Motor neuron (in vitro differentiated cells): Measurements from ENCODE around the gene RAP2A. TPM values are rescaled to one million over a fixed set of nuclear protein-coding genes. Genes with fewer than 3 reads are reported as not detected.

Experiments
- ATAC-seq, 8 experiments: fragments of 200-7000 bp; cut with Tn5 transposase; replicated peaks in 6 of 8; 2 replicates each; pipeline ENCODE4 v1.8.0; 2021; ENCODE audit warnings: mild to moderate bottlenecking in 8 of 8, moderate library complexity in 8 of 8
- H3K27ac ChIP-seq, 2 donors: fragments of 250-450 bp; sonication (Bioruptor Pico); 2 replicates each; pipeline ENCODE4 v1.9.0; 2021; ENCODE audit warnings: antibody characterized with exemption in 2 of 2, mild to moderate bottlenecking in 2 of 2, moderate library complexity in 1 of 2
- H3K4me1 ChIP-seq, 2 donors: fragments of 250-450 bp; sonication (Bioruptor Pico); replicated peaks in 1 of 2; 2 replicates each; pipeline ENCODE4 v1.6.1; 2021; ENCODE audit warnings: antibody characterized with exemption in 2 of 2, mild to moderate bottlenecking in 2 of 2, moderate library complexity in 1 of 2
- H3K4me3 ChIP-seq, 5 donors: fragments of 250-450 bp; sonication (Bioruptor Pico); 2 replicates each; pipeline ENCODE4 v1.9.0; 2021; ENCODE audit warnings: antibody characterized with exemption in 5 of 5, mild to moderate bottlenecking in 5 of 5, moderate library complexity in 4 of 5
- WGBS, 10 experiments: fragments of 450-650 bp; shearing (Covaris generic); methylation state at CpG; one replicate each; pipeline ENCODE4 v1.0.0; 2022; 5-methylcytosine and 5-hydroxymethylcytosine counted together
- in situ Hi-C, 9 experiments: fragments of 400-800 bp; cut with MboI; loops; one replicate each; pipeline ENCODE4 v1.15.0; 2021; ENCODE audit warnings: low sequenced_read_pairs in 9 of 9, low pct_unique_long_range_greater_than_20kb in 2 of 9; ENCODE audit not compliant: unreplicated experiment in 9 of 9
- total RNA-seq, 8 experiments: library from RNA; unstranded; fragments of 300-600 nt; gene quantifications; 2 replicates each; pipeline versions ENCODE4 v1.2.3 to v1.2.4, GENCODE V29; 2022

The RAP2A gene
- total RNA-seq, 8 experiments from 2014 or later: 20.4 to 257 (median 31.1) TPM

- Histone ChIP-seq H3K27ac (no peak overlapping the region), H3K4me1 (no peaks in the 10 kb centered on the region), H3K4me3 (no peak overlapping the region)
- WGBS, 10 experiments: 0 to 83% (median 56%) methylated on average over 1 to 3 of the region's 3 CpGs; no CpG with 5 or more reads in 1 of the 10 experiments
- in situ Hi-C loops: loop anchor here in 2 of 9 experiments (25.0 kb wide), 2 partner anchors 111 to 411 kb away; no protein-coding TSS in a partner anchor
- no peak for ATAC-seq
Observed at GRCh38 chr13:97401421-97401820, 32.5 kb upstream of the RAP2A start.

DNA sequence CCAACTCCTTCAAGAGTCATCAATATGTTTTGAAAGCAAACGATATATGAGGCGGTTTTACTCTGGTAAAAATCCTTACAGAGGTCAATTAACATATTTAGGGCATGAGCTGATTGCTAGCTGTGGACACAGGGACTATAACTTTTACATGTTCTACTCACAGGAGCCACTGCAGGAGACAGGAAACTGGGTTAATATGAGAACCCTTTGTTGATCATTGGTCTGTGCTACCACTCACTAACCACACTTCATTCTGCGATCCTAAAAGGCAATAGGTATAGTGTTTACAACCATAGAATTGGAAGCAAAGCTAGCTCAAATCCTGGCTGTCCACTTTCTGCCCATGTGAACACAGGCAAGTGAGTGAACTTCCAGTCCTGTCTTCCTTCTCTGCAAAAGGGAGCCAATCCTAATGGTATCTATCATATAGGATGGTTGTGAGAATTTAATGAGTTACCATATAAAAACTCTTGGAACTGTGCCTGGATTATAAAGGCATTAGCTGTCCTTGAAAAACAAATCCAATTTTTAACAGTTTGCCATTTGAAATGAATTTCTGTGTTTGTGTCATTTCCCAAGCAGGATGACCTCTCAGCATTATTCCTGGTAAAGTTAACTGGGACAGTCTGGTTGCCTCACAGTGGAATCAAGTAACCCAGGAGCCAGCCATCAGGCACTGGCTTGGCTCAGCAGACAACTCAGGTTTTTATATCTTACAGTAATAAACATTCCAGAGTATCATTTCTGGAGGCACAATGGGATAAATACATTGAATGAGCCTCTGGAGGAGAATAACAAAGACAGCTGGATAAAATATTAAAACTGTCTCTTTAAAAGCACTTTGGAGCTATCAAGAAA, 29.8 kb upstream of the RAP2A start:
- no peak for ATAC-seq
- 0 to 100% (median 89%) methylated on average over 1 to 3 of the region's 3 CpGs; no CpG with 5 or more reads in 2 of the 10 experiments for WGBS, 10 experiments
- no peak overlapping the region for H3K4me3 ChIP-seq
- no peak overlapping the region for H3K27ac ChIP-seq
- in situ Hi-C loops: loop anchor here in 2 of 9 experiments (25.0 kb wide), 2 partner anchors 108 to 408 kb away; no protein-coding TSS in a partner anchor
- no peaks in the 10 kb centered on the region for H3K4me1 ChIP-seq

GRCh38 chr13:97407540-97407939, 26.4 kb upstream of the RAP2A start:
- in situ Hi-C loops: loop anchor here in 2 of 9 experiments (25.0 kb wide), 2 partner anchors 105 to 405 kb away; no protein-coding TSS in a partner anchor
- Histone ChIP-seq H3K27ac (no peak overlapping the region), H3K4me3 (no peak overlapping the region), H3K4me1 (no peaks in the 10 kb centered on the region)
- 66 to 100% (median 95%) methylated on average over 1 to 2 of the region's 2 CpGs; no CpG with 5 or more reads in 2 of the 10 experiments for WGBS, 10 experiments
- no peak for ATAC-seq

GRCh38 chr13:97408938-97409337, 25.0 kb upstream of the RAP2A start:
- 50 to 100% (median 95%) methylated on average over 1 to 2 of the region's 2 CpGs; no CpG with 5 or more reads in 2 of the 10 experiments for WGBS, 10 experiments
- Histone ChIP-seq H3K4me1 (peaks cover 3 to 6% of the 10 kb centered on the region in 2 donors), H3K4me3 (no peak overlapping the region), H3K27ac (no peak overlapping the region)
- ATAC-seq: no peak
- in situ Hi-C loops: loop anchor here in 2 of 9 experiments (25.0 kb wide), 2 partner anchors 103 to 403 kb away; no protein-coding TSS in a partner anchor

- in situ Hi-C loops: loop anchor here in 2 of 9 experiments (25.0 kb wide), 2 partner anchors 100 to 400 kb away; no protein-coding TSS in a partner anchor
- no peak overlapping the region for H3K27ac ChIP-seq
- ATAC-seq: no peak
- WGBS, 10 experiments: 25 to 100% (median 76%) methylated on average over 2 to 6 of the region's 6 CpGs
- no peak overlapping the region for H3K4me3 ChIP-seq
- peaks cover 3 to 19% of the 10 kb centered on the region in 2 donors for H3K4me1 ChIP-seq
Observed at GRCh38 chr13:97411984-97412383, 22.0 kb upstream of the RAP2A start.

- 0 to 100% (median 25%) methylated on average over 1 of the region's 1 CpG; no CpG with 5 or more reads in 5 of the 10 experiments for WGBS, 10 experiments
- no peak overlapping the region for H3K27ac ChIP-seq
- ATAC-seq: no peak
- in situ Hi-C loops: loop anchor here in 2 of 9 experiments (25.0 kb wide), 2 partner anchors 99 to 399 kb away; no protein-coding TSS in a partner anchor
- peaks cover 3 to 19% of the 10 kb centered on the region in 2 donors for H3K4me1 ChIP-seq
- no peak overlapping the region for H3K4me3 ChIP-seq
Observed at GRCh38 chr13:97413694-97414093, 20.3 kb upstream of the RAP2A start.

DNA sequence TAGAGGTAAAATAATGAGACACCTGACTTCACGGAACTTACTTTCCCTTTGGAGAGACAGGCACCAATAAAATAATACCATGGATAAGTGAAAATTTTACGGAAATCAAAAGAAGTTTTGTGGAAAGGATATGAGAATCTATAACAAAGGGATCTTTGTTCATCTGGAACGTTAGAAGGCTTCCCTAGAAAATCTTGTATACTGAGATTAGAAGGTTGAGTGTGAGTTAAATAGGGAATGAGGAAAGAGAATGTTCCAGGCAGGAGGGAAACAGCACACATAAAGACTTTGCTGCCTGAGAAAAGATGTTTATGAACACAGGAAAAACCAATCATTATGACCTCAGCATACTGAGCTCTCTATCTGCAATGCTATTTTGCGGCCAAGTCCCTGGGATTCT, 19.6 kb upstream of the RAP2A start:
- in situ Hi-C loops: loop anchor here in 2 of 9 experiments (25.0 kb wide), 2 partner anchors 98 to 398 kb away; no protein-coding TSS in a partner anchor
- Histone ChIP-seq H3K4me3 (no peak overlapping the region), H3K4me1 (peaks cover 3 to 19% of the 10 kb centered on the region in 2 donors), H3K27ac (no peak overlapping the region)
- no peak for ATAC-seq
- WGBS, 10 experiments: 48 to 100% (median 72%) methylated on average over 1 to 4 of the region's 4 CpGs; no CpG with 5 or more reads in 1 of the 10 experiments

GRCh38 chr13:97417698-97418097, 16.3 kb upstream of the RAP2A start:
- Histone ChIP-seq H3K4me3 (no peak overlapping the region), H3K4me1 (peaks cover 3 to 23% of the 10 kb centered on the region in 2 donors), H3K27ac (no peak overlapping the region)
- WGBS, 10 experiments: 20 to 80% (median 58%) methylated on average over 1 to 5 of the region's 5 CpGs; no CpG with 5 or more reads in 1 of the 10 experiments
- in situ Hi-C loops: loop anchor here in 2 of 9 experiments (25.0 kb wide), 2 partner anchors 95 to 395 kb away; no protein-coding TSS in a partner anchor
- ATAC-seq: peak in 1 of 8 experiments; percentile 25

DNA sequence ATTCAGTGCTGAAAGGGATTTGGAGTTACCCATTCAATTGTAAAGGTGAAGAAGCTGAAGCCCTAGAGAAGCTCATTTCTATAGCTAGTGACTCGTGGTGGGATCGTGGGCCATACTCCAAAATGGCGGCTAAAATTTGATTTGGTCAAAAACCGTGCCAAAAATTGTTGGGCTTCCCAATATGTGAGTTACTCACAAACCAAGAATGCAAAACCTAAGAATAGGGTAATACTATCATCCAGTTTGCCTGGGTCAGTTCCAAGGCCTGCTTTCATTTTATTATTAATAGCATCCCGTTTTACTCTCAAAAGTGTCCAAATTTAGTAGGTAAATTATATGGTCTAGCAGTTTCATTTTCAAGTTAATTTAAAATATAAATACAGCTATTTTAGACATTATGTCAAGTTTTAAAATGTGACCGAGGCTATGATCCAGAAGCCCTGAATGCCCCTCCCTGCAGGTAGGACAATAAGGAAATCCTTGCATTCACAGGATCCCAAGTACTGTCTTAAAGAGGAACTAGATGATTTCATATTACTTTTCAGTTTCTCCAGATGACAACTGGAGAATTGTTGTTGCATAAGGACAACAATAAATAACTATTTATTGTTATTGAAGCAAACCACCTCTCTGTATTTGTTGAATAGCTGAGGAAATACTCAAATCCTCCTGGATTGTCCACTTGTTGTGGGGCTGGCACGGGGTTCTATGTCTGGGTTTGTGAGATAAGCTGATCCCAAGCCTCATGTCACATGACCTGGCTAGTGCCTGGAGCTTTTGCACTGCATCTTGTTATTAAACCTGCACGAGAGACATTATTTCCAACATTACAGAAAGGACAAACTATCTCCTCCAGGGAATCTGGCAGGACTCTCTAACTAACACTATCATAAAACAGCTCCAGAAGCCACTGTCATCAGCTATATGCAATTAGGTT, 11.6 kb upstream of the RAP2A start:
- H3K27ac ChIP-seq: no peak overlapping the region

DNA sequence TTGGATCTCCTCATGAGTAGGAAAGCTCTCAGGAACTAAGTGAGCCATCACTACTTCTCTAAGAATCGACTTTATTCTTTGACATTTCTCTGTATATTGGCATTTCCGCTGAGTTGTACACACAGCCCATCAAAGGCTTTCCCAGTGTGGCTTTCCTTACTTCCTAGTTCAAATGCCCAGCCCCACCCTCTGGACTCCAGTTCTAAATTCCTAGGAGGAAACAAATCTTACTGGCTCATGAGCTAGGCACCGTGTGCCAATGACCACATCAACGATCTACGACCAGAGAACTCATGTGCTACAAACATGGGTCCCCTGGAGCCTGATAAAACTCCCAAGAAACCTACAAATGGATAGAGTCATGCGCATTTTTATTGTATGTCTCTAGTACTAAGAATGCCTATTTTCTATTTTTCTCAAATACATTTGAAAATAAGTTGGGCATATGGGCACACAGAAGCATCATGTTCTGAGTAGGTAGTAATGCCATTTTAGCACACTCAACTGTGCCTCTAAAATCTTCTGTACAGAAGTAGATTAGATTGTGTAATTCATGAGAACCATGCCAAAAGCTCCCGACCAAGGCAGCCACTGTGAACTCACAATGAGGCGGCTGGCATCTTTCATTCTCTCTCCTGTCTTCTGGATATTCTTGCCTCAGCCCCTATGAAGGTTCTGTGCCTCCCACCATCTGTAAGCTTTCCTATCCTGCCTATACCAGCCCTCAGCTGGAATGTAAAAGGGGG, 10.5 kb upstream of the RAP2A start:
- in situ Hi-C loops: loop anchor here in 2 of 9 experiments (25.0 kb wide), 2 partner anchors 89 to 389 kb away; no protein-coding TSS in a partner anchor
- Histone ChIP-seq H3K27ac (no peak overlapping the region), H3K4me3 (no peak overlapping the region), H3K4me1 (peaks cover 0 to 4% of the 10 kb centered on the region in 2 donors)
- ATAC-seq: no peak
- 21 to 100% (median 86%) methylated on average over 1 to 8 of the region's 8 CpGs for WGBS, 10 experiments

More for the DNA sequence above, 11.6 kb upstream of the RAP2A start:
- H3K4me1 ChIP-seq: peaks cover 0 to 4% of the 10 kb centered on the region in 2 donors
- no peak overlapping the region for H3K4me3 ChIP-seq
- in situ Hi-C loops: loop anchor here in 2 of 9 experiments (25.0 kb wide), 2 partner anchors 90 to 390 kb away; no protein-coding TSS in a partner anchor
- no peak for ATAC-seq
- WGBS, 10 experiments: 54 to 97% (median 83%) methylated on average over 2 to 8 of the region's 8 CpGs; no CpG with 5 or more reads in 1 of the 10 experiments

DNA sequence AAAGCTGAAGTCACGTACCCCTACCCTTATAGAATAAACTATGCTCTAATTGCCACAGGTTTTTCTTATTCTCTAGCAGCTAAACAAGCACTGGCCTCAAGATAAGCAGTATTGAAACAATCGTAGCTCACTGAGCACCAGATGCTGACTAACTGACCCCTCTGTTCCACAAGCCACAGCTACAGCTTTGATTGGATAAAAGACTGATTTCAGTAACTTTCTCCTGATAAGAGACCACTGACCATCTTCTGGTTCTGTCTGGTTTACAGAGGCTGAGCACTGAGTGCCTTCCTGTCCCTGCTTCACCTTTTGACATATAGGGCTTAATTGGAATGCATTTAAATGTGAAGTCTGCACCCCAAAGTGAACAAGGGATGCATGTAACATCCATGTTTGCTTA, 8.4 kb upstream of the RAP2A start:
- H3K4me1 ChIP-seq: peaks cover 0 to 13% of the 10 kb centered on the region in 2 donors
- WGBS, 10 experiments: 57 to 100% (median 81%) methylated on average over 1 to 2 of the region's 2 CpGs
- no peak overlapping the region for H3K27ac ChIP-seq
- in situ Hi-C loops: no loop called here
- H3K4me3 ChIP-seq: no peak overlapping the region
- no peak for ATAC-seq
